Sigmoid colon (tissue), 7 donors: Measurements from ENCODE around the gene RAB36. TPM values are rescaled to one million over a fixed set of nuclear protein-coding genes. Genes with fewer than 3 reads are reported as not detected.

Experiments
- DNase-seq: peaks from one replicate; pipeline ENCODE4 v3.0.0-alpha.2; 2019
- H3K27ac ChIP-seq, 4 donors: fragments of 200-600 bp; sonication (generic); one replicate each; pipeline ENCODE4 v1.5.1; 2016 to 2019; ENCODE audit warnings: mild to moderate bottlenecking in 1 of 4
- H3K27me3 ChIP-seq, 3 donors: fragments of 200-600 bp; sonication (generic); one replicate each; pipeline ENCODE4 v1.5.1; 2019; ENCODE audit warnings: mild to moderate bottlenecking in 1 of 3
- H3K36me3 ChIP-seq, 4 donors: fragments of 200-600 bp; sonication (generic); one replicate each; pipeline ENCODE4 v1.5.1; 2016 to 2019
- H3K4me1 ChIP-seq, 4 donors: fragments of 200-600 bp; sonication (generic); one replicate each; pipeline ENCODE4 v1.5.1; 2017 to 2019
- H3K4me3 ChIP-seq, 4 donors: fragments of 200-600 bp; sonication (generic); one replicate each; pipeline ENCODE4 v1.5.1; 2017 to 2019; ENCODE audit warnings: mild to moderate bottlenecking in 2 of 4, moderate library complexity in 1 of 4
- H3K9me3 ChIP-seq, 4 donors: fragments of 200-600 bp in 3 of 4; sonication (generic) in 3 of 4; one replicate each; pipeline versions ENCODE4 v1.5.1 to v1.6.1; 2013 to 2019
- EP300 ChIP-seq, 4 donors: sonication (generic); formaldehyde crosslinking; IDR thresholded peaks; one replicate each; pipeline ENCODE4 v1.6.1; 2017; ENCODE audit warnings: antibody characterized with exemption in 4 of 4
- POLR2A ChIP-seq, 2 donors: fragments of 450-650 bp; IDR thresholded peaks; one replicate each; pipeline ENCODE4 v1.6.1; 2016; ENCODE audit warnings: antibody characterized with exemption in 2 of 2, mild to moderate bottlenecking in 2 of 2, moderate library complexity in 2 of 2
- POLR2AphosphoS5 ChIP-seq, 4 donors: sonication (generic); formaldehyde crosslinking; IDR thresholded peaks; one replicate each; pipeline ENCODE4 v1.6.1; 2017; ENCODE audit warnings: antibody characterized with exemption in 4 of 4
- WGBS, 2 donors: extraction: QIAGEN DNeasy Blood & Tissue Kit; methylation state at CpG; one replicate each; pipeline ENCODE4 v1.1.7; 2013; 5-methylcytosine and 5-hydroxymethylcytosine counted together
- intact Hi-C: fragments of 100-400 bp; cut with DNase I; formaldehyde crosslinking; loops from one replicate; pipeline ENCODE4 v1.15.1; 2023
- polyA plus RNA-seq, 3 donors: library from polyadenylated mRNA; stranded (reverse); fragments of 200-250 nt; gene quantifications; one replicate each; pipeline ENCODE4 v1.2.3, GENCODE V29; 2013
- total RNA-seq, 4 donors: library from RNA; depleted of rRNA; stranded (reverse); fragments of >200 nt; gene quantifications; one replicate each; pipeline ENCODE4 v1.1.0, GENCODE V29; 2016
- TF ChIP-seq, protein P1 (sequence below), 4 experiments: fragments of 450-650 bp in 3 of 4; fragments of 200-600 bp in 1 of 4; IDR thresholded peaks; one replicate each; pipeline ENCODE4 v1.5.1; 2016 to 2019; ENCODE audit warnings: antibody characterized with exemption in 4 of 4, mild to moderate bottlenecking in 3 of 4, moderate library complexity in 2 of 4
- donor health status: healthy with polysubstance abuse.
- donor health status: Bipolar disorder and iron deficiency.
- donor health status: healthy.

Gene RAB36
- total and polyA plus RNA-seq, 7 donors: 0.23 to 5.3 (median 2.1) TPM

DNA sequence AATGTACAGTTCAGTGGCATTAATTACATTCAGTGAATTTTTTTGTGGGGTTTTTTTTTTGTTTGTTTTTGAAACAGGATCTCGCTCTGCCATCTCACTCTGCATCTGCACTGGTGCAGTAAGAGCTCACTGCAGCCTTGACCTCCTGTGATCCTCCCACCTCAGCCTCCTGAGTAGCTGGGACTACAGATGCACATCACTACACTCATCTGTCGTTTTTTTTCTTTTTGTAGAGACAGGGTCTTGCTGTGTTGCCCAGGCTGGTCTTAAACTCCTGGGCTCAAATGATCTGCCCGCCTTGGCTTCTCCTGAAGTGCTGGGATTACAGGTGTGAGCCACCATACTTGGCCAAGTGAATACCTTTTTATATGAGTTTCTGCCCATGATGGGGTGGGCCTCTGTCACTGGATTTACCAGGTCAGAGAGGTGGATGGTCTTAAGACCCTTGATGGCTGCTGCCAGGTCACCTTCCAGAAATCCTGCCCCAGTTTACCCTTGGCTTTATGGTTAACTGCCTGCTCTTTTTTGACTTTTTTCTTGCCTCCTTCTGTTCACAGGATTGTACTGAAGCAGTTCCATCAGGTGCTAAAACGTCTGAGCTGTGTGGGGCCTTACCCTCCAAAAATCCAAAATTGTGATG lies 57.7 kb downstream of the RAB36 start:
- intact Hi-C loops: no loop called here
- TF ChIP-seq EP300 (IDR thresholded peaks at IDR 0.05): no peak
- TF ChIP-seq, protein P1, sequence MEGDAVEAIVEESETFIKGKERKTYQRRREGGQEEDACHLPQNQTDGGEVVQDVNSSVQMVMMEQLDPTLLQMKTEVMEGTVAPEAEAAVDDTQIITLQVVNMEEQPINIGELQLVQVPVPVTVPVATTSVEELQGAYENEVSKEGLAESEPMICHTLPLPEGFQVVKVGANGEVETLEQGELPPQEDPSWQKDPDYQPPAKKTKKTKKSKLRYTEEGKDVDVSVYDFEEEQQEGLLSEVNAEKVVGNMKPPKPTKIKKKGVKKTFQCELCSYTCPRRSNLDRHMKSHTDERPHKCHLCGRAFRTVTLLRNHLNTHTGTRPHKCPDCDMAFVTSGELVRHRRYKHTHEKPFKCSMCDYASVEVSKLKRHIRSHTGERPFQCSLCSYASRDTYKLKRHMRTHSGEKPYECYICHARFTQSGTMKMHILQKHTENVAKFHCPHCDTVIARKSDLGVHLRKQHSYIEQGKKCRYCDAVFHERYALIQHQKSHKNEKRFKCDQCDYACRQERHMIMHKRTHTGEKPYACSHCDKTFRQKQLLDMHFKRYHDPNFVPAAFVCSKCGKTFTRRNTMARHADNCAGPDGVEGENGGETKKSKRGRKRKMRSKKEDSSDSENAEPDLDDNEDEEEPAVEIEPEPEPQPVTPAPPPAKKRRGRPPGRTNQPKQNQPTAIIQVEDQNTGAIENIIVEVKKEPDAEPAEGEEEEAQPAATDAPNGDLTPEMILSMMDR (IDR thresholded peaks at IDR 0.05): no peak
- TF ChIP-seq POLR2A (IDR thresholded peaks at IDR 0.05): no peak
- no peak for TF ChIP-seq POLR2AphosphoS5 (IDR thresholded peaks at IDR 0.05)
- H3K36me3 ChIP-seq: no peaks in the 10 kb centered on the region
- H3K4me1 ChIP-seq: peaks cover 0 to 33% (median 30%) of the 10 kb centered on the region in 4 donors
- peak overlapping the region in 2 of 4 donors; percentile 28 to 48 for H3K27ac ChIP-seq
- 80 to 87% methylated on average over 4 of the region's 4 CpGs for WGBS, 2 donors
- H3K27me3 ChIP-seq: no peaks in the 10 kb centered on the region
- no peaks in the 10 kb centered on the region for H3K9me3 ChIP-seq
- no peak overlapping the region for H3K4me3 ChIP-seq
- no peak for DNase-seq

DNA sequence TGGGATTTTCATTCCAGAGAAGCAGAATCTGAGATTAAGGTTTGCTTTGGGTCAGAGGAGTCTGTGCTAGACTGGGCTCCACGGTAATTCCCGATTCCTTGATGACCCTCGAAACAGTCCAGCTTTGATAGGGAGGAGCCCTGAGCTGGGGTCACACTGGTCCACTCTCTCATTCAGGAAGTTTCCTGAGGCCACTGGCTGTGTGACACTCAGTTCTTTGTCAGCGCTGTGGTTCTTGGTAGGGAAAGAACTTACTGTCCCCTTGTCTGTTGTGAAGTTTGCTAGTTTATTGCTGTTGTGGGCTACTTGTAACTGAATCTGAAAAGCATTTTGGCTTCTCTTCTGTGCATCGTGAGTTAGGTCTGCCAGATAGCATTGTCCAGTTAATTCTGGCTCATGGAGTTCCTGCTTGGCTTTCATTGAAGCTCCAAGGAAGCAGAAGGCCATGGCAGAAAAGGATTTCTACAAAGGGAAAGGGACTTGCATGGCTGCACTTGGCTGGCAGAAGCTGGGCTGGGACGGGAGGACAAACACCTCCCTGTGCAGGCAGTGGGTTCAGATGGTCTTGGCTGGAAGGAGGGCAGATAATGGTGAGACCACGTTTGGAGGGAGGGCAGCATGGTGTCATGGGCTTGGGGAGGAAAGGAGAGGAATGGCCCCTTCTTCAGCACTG lies 58.3 kb downstream of the RAB36 start:
- Histone ChIP-seq H3K9me3 (no peaks in the 10 kb centered on the region), H3K27ac (peak overlapping the region; percentile 48 to 72 (median 64)), H3K27me3 (no peaks in the 10 kb centered on the region), H3K4me3 (no peak overlapping the region), H3K4me1 (peaks cover 0 to 33% (median 30%) of the 10 kb centered on the region in 4 donors), H3K36me3 (no peaks in the 10 kb centered on the region)
- TF ChIP-seq EP300 (IDR thresholded peaks at IDR 0.05): peak in 1 of 4 donors; percentile 25
- TF ChIP-seq, protein P1 (IDR thresholded peaks at IDR 0.05): no peak
- TF ChIP-seq POLR2A (IDR thresholded peaks at IDR 0.05): no peak
- TF ChIP-seq POLR2AphosphoS5 (IDR thresholded peaks at IDR 0.05): no peak
- WGBS, 2 donors: 83 to 89% methylated on average over 7 of the region's 7 CpGs
- intact Hi-C loops: no loop called here
- DNase-seq: no peak

DNA sequence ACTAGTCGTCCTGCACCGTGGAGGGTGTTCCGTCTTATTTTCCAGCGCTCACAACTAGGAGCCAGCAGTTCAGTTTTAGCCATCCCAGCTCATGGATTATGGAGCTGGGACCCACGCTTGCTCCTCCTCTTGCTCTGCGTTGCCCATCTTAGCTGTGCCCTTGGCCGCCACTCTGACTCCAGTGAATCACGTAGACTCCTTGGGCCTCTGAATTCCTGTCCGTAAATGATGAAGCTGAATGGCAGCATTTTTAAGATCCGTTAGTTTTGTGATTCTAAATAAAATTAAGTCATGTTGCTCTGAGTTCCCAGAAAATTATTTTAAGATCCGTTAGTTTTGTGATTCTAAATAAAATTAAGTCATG lies 58.8 kb downstream of the RAB36 start:
- Histone ChIP-seq H3K4me3 (no peak overlapping the region), H3K27ac (peak overlapping the region; percentile 45 to 72 (median 64)), H3K36me3 (no peaks in the 10 kb centered on the region), H3K27me3 (no peaks in the 10 kb centered on the region), H3K9me3 (no peaks in the 10 kb centered on the region), H3K4me1 (peaks cover 0 to 33% (median 27%) of the 10 kb centered on the region in 4 donors)
- TF ChIP-seq POLR2A (IDR thresholded peaks at IDR 0.05) (no peak), EP300 (IDR thresholded peaks at IDR 0.05) (no peak), POLR2AphosphoS5 (IDR thresholded peaks at IDR 0.05) (no peak)
- TF ChIP-seq, protein P1 (IDR thresholded peaks at IDR 0.05): no peak
- 94 to 96% methylated on average over 11 of the region's 11 CpGs for whole genome bisulfite sequencing, 2 donors
- no peak for DNase-seq
- intact Hi-C loops: no loop called here

DNA sequence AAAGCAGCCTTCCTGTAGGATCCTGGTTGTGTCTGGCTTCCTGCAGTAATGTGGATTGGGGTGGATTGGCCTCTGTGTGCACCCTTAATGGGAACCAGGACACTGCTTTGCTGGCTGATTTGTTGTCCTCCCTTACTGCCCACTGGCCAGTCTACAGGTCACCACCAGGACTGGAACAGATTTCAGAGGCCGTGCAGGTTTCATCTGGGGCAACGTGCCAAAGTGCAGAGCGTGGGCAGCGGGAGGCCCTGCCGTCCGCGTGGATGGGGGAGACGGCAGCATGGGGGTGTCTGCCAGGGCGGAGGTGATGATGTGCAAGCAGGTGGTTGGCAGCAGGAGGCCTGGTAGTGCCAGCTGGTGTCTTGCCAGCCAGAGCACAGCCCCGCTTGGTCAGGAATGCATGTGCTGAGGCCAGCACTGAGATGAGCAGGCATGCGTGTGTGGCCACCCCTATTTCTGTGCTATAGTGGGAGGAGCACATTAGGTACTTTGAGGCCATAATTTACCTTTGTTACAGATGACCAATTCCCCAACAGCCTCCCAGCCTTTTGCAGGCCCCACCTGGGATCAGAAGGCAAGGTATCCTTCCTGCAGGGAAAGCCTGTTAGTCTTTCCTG lies 59.4 kb downstream of the RAB36 start:
- H3K27ac ChIP-seq: peak overlapping the region; percentile 45 to 72 (median 64)
- no peaks in the 10 kb centered on the region for H3K9me3 ChIP-seq
- DNase-seq: peak; percentile 79
- H3K36me3 ChIP-seq: no peaks in the 10 kb centered on the region
- H3K4me1 ChIP-seq: peaks cover 0 to 33% (median 24%) of the 10 kb centered on the region in 4 donors
- no peak overlapping the region for H3K4me3 ChIP-seq
- no peaks in the 10 kb centered on the region for H3K27me3 ChIP-seq
- 37 to 68% methylated on average over 11 of the region's 11 CpGs for WGBS, 2 donors
- TF ChIP-seq, protein P1 (IDR thresholded peaks at IDR 0.05): no peak
- TF ChIP-seq POLR2A (IDR thresholded peaks at IDR 0.05): no peak
- no peak for TF ChIP-seq EP300 (IDR thresholded peaks at IDR 0.05)
- peak in 3 of 4 donors; percentile 14 to 65 (median 33) for TF ChIP-seq POLR2AphosphoS5 (IDR thresholded peaks at IDR 0.05)
- intact Hi-C loops: no loop called here
